Heart left ventricle (tissue), 16 donors: ENCODE data around the gene FBXO41. TPM values are rescaled to one million over a fixed set of nuclear protein-coding genes. Genes with fewer than 3 reads are reported as not detected.

Experiments used
- ATAC-seq, 4 donors: fragments of 200-7000 bp; cut with Tn5 transposase; one replicate each; pipeline ENCODE4 v1.9.1; 2020 to 2022; ENCODE audit warnings: moderate library complexity in 4 of 4, mild to moderate bottlenecking in 3 of 4, moderate number of reproducible peaks in 1 of 4
- DNase-seq, 5 donors: peaks; one replicate each; pipeline ENCODE4 v3.0.0-alpha.2; 2020
- H3K27ac ChIP-seq, 12 donors: fragments of 200-600 bp; sonication (generic) in 4 of 12; one replicate each; pipeline versions ENCODE4 v1.5.0 to v1.8.0; 2016 to 2022; ENCODE audit warnings: mild to moderate bottlenecking in 2 of 12
- H3K27me3 ChIP-seq, 9 donors: fragments of 200-600 bp; sonication (generic) in 2 of 9; one replicate each; pipeline versions ENCODE4 v1.5.1 to v1.8.0; 2016 to 2022; ENCODE audit warnings: mild to moderate bottlenecking in 3 of 9
- H3K36me3 ChIP-seq, 9 donors: fragments of 200-600 bp; sonication (generic) in 2 of 9; one replicate each; pipeline versions ENCODE4 v1.5.0 to v1.8.0; 2018 to 2022; ENCODE audit warnings: mild to moderate bottlenecking in 2 of 9
- H3K4me1 ChIP-seq, 12 donors: fragments of 200-600 bp; sonication (generic) in 4 of 12; one replicate each; pipeline versions ENCODE4 v1.5.0 to v1.8.0; 2016 to 2022; ENCODE audit warnings: mild to moderate bottlenecking in 3 of 12
- H3K4me3 ChIP-seq, 12 donors: fragments of 200-600 bp; sonication (generic) in 4 of 12; one replicate each; pipeline versions ENCODE4 v1.5.0 to v1.8.0; 2017 to 2022; ENCODE audit warnings: mild to moderate bottlenecking in 9 of 12, moderate library complexity in 4 of 12
- H3K9me3 ChIP-seq, 12 donors: fragments of 200-600 bp; sonication (generic) in 4 of 12; one replicate each; pipeline versions ENCODE4 v1.5.0 to v1.8.0; 2016 to 2022; ENCODE audit warnings: mild to moderate bottlenecking in 1 of 12
- POLR2A ChIP-seq, 2 donors: fragments of 450-650 bp; IDR thresholded peaks; one replicate each; pipeline ENCODE4 v1.6.1; 2017; ENCODE audit warnings: antibody characterized with exemption in 2 of 2, mild to moderate bottlenecking in 2 of 2, moderate library complexity in 2 of 2
- WGBS, 4 donors: extraction: QIAGEN DNeasy Blood & Tissue Kit in 2 of 4; methylation state at CpG; one replicate each; pipeline versions ENCODE4 v1.1.5 to v1.1.7; 2013 to 2018; 5-methylcytosine and 5-hydroxymethylcytosine counted together
- intact Hi-C, 10 donors: fragments of 100-400 bp; cut with DNase I; formaldehyde crosslinking; loops; one replicate each; pipeline versions ENCODE4 v1.11.1 to v1.14.2; 2022
- polyA plus RNA-seq, 2 donors: library from polyadenylated mRNA; stranded (reverse); fragments of 200-250 nt; gene quantifications; one replicate each; pipeline ENCODE4 v1.2.3, GENCODE V29; 2013
- total RNA-seq, 9 donors: library from RNA; depleted of rRNA in 2 of 9; stranded (reverse); fragments of >200 nt in 2 of 9; fragmentation: NEBNext Ultra II Directional in 3 of 9; extraction: Animal tissue kit (Norgen Biotek cat#: 25700) in 3 of 9; gene quantifications; one replicate each; pipeline versions ENCODE4 v1.1.0 to v1.2.4, GENCODE V29; 2016 to 2023
- TF ChIP-seq, protein P1 (sequence below), 12 donors: fragments of 200-600 bp; sonication (generic) in 4 of 12; IDR thresholded peaks; one replicate each; pipeline versions ENCODE4 v1.5.0 to v1.8.0; 2018 to 2022; ENCODE audit warnings: antibody characterized with exemption in 12 of 12, mild to moderate bottlenecking in 5 of 12
- donor health status: ischemic (EF 13 %, LVEDD 7.1; RV severe dilation, severe dysfunction).
- donor health status: healthy with polysubstance abuse.
- donor health status: DM: no; HTN: yes; CAD: no.
- donor health status: DM: no; HTN: no; CAD: no.
- donor health status: ischemic (EF 25% LVEDD 6.9; RV normal size, moderate dysfunction).
- donor health status: ischemic (EF 25% LVEDD 5.7; RV mildly dilated, moderate dysfunction).
- donor health status: healthy.
- donor health status: DM: yes; HTN: yes; CAD: no.
- donor health status: ischemic (EF 35%, LVEDD 5.7; RV mildly dilated, moderate dysfunction).
- donor health status: nonischemic (EF 11% LVEDD 7.7; RV severe dilation, severe dysfunction).
- donor health status: DM: yes; HTN: yes; CAD: no.
- donor health status: PGD.
- donor health status: ischemic (EF 29% LVEDD 5.4; RV normal size, mild dysfunction).
- donor health status: nonischemic (EF 23%, LVEDD 6.1; RV moderate dilation, normal function).

FBXO41 gene
- total and polyA plus RNA-seq, 11 donors, result 0.21 to 3.6 (median 0.57) TPM

DNA sequence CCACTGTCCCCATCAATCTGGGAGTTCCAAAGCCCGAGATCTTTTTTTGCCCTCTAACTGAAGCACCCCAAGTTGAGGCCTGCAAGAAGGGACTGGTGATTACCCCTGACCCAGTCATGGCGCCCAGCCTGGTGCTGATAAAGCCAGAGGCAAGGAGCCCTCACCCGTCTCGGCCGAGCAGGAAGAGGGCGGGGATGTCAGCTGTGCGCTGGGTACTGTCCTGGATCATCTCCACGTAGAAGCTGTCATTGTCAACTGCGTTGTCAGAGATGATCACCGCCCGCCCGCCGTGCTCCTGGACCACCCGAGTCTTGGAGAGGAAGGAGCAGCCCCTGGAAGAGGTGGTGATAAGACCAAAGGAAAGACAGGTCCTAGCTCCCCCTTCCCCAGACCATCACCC is 55.6 kb downstream of the FBXO41 start:
- Histone ChIP-seq H3K4me3 (no peak overlapping the region), H3K4me1 (peaks cover 0 to 24% (median 12%) of the 10 kb centered on the region in 12 donors), H3K27me3 (no peaks in the 10 kb centered on the region), H3K27ac (no peak overlapping the region), H3K36me3 (peaks cover 0 to 59% (median 52%) of the 10 kb centered on the region in 9 donors), H3K9me3 (no peaks in the 10 kb centered on the region)
- DNase-seq (no peak), ATAC-seq (no peak)
- 75 to 90% (median 78%) methylated on average over 14 of the region's 14 CpGs for WGBS, 4 donors
- TF ChIP-seq POLR2A (IDR thresholded peaks at IDR 0.05), result no peak
- TF ChIP-seq, protein P1, sequence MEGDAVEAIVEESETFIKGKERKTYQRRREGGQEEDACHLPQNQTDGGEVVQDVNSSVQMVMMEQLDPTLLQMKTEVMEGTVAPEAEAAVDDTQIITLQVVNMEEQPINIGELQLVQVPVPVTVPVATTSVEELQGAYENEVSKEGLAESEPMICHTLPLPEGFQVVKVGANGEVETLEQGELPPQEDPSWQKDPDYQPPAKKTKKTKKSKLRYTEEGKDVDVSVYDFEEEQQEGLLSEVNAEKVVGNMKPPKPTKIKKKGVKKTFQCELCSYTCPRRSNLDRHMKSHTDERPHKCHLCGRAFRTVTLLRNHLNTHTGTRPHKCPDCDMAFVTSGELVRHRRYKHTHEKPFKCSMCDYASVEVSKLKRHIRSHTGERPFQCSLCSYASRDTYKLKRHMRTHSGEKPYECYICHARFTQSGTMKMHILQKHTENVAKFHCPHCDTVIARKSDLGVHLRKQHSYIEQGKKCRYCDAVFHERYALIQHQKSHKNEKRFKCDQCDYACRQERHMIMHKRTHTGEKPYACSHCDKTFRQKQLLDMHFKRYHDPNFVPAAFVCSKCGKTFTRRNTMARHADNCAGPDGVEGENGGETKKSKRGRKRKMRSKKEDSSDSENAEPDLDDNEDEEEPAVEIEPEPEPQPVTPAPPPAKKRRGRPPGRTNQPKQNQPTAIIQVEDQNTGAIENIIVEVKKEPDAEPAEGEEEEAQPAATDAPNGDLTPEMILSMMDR (IDR thresholded peaks at IDR 0.05), result no peak
- intact Hi-C loops, result no loop called here

GRCh38 chr2:73227086-73227485 is 57.2 kb downstream of the FBXO41 start:
- Histone ChIP-seq H3K9me3 (no peaks in the 10 kb centered on the region), H3K27ac (no peak overlapping the region), H3K36me3 (peaks cover 0 to 75% (median 67%) of the 10 kb centered on the region in 9 donors), H3K4me3 (no peak overlapping the region), H3K4me1 (peaks cover 0 to 18% (median 7%) of the 10 kb centered on the region in 12 donors), H3K27me3 (no peaks in the 10 kb centered on the region)
- DNase-seq (no peak), ATAC-seq (no peak)
- TF ChIP-seq, protein P1 (IDR thresholded peaks at IDR 0.05), result no peak
- no peak for TF ChIP-seq POLR2A (IDR thresholded peaks at IDR 0.05)
- intact Hi-C loops, result no loop called here
- WGBS, 4 donors, result 82 to 92% (median 86%) methylated on average over 3 of the region's 3 CpGs

DNA sequence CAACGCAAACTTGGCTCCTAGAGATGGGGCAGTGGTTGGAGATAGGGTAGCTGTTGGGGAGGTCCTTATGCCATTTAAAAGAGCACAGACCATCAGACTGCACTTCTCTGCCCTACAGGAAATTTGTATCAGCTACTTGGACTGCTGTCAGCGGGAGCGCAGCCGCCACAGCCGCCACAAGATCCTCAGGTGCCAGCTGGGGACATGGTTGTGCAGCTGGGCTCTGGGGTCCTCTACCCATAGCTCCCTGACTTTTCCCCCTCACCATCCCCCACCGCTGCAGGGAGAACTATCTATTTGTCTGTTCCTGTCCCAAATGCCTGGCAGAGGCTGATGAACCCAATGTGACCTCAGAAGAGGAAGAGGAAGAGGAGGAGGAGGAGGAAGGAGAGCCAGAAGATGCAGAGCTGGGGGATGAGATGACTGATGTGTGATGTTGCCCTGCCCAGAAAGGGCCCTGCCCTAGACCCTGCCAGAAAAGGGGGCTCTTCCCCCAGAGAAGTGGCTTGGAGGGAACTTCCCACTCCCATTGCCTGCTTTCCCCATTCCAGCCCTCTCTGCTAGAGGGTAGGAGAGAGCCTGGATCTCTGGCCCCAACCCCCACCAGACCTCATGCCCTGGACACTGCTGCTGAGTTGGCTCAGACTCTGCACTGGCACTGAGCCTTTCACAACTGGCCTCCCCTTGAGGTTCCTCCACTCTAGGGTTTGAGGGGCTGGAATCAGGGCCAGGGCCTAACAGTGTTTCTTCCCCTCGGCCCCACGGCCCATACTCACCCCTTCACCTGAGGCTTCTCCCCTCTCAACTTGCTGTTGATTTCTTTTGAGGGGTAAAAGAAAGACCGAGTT is 58.5 kb downstream of the FBXO41 start:
- TF ChIP-seq POLR2A (IDR thresholded peaks at IDR 0.05), result no peak
- TF ChIP-seq, protein P1 (IDR thresholded peaks at IDR 0.05), result no peak
- no peaks in the 10 kb centered on the region for H3K9me3 ChIP-seq
- 59 to 71% (median 65%) methylated on average over 7 to 9 of the region's 9 CpGs for WGBS, 4 donors
- ATAC-seq (peak in 3 of 4 donors; percentile 38 to 69 (median 43)), DNase-seq (no peak)
- peak overlapping the region in 1 of 12 donors; percentile 52 for H3K27ac ChIP-seq
- H3K4me3 ChIP-seq, result no peak overlapping the region
- peaks cover 0 to 18% (median 7%) of the 10 kb centered on the region in 12 donors for H3K4me1 ChIP-seq
- peaks cover 0 to 88% (median 81%) of the 10 kb centered on the region in 9 donors for H3K36me3 ChIP-seq
- no peaks in the 10 kb centered on the region for H3K27me3 ChIP-seq
- intact Hi-C loops, result no loop called here

DNA sequence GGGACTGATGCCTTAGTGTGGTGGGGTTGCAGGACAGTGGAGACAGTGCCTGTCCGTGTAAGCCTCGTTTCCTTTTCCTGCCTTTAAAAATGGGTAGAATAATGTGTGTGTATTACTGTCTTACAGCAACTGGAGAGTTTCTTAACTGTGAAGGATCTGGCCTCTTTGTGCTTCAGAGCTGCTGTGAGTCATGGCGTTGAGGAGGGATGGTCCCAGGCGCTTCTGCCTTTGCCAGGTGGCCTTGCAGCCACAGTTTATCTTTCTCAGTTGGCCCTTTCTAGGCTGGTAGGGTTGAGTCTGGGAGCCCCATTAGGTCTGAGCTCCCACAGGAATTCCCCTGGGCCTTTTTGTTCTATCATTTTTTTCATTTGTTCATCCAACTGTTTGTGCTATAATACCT is 60.5 kb downstream of the FBXO41 start:
- intact Hi-C loops, result no loop called here
- 81 to 91% (median 87%) methylated on average over 4 of the region's 4 CpGs for WGBS, 4 donors
- H3K36me3 ChIP-seq, result peaks cover 0 to 85% (median 71%) of the 10 kb centered on the region in 9 donors
- no peak for ATAC-seq
- TF ChIP-seq, protein P1 (IDR thresholded peaks at IDR 0.05), result no peak
- TF ChIP-seq POLR2A (IDR thresholded peaks at IDR 0.05), result no peak
- H3K4me3 ChIP-seq, result no peak overlapping the region
- no peak for DNase-seq
- H3K27me3 ChIP-seq, result no peaks in the 10 kb centered on the region
- H3K4me1 ChIP-seq, result peaks cover 0 to 18% (median 7%) of the 10 kb centered on the region in 12 donors
- no peak overlapping the region for H3K27ac ChIP-seq
- H3K9me3 ChIP-seq, result no peaks in the 10 kb centered on the region
